GM12873 (cell line): ENCODE measurements around the gene ZBTB7B.

Experiments
- TF ChIP-seq, protein P1 (sequence below): IDR thresholded peaks from 2 replicates; pipeline ENCODE4 v1.5.1; 2012; ENCODE audit warnings: low read depth, mild to moderate bottlenecking, moderate library complexity, low read length, control low read depth; ENCODE audit not compliant: insufficient read depth; ENCODE audit errors: missing control alignments

Gene ZBTB7B

DNA sequence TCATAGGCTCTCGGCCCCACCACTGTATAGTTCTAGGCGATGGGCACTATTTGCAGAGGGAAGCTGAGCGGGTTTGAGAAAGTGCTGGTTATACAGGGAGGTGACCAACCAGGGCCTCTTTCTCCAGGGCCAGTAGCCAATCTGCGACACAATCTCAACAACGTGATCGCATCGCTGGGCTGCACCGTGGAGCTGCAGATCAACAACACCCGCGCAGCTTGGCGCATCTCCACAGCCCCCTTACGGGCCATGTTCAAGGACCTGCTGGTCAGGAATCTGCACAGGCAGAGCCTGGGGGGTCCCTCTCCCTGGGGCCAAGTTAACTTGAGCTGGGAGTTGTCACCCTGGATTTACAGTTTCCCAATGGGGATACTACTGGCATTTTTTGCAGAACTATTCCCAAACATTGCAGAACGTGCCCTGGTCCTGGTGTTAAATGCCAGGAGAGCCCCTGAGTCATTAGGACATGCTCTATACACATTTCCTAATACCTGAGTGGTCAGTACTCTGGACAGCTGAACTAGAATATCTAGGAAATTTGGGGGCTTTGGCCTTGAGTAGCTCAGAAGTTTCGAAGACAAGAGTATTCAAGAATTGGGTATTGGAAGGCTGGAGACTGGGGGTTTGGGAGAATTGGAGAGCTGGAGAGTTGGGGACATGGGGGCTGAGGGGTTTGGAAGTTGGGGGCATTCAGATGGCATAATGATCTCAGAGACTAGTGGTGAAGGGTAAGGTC, 37.9 kb downstream of the ZBTB7B start:
- TF ChIP-seq, protein P1, sequence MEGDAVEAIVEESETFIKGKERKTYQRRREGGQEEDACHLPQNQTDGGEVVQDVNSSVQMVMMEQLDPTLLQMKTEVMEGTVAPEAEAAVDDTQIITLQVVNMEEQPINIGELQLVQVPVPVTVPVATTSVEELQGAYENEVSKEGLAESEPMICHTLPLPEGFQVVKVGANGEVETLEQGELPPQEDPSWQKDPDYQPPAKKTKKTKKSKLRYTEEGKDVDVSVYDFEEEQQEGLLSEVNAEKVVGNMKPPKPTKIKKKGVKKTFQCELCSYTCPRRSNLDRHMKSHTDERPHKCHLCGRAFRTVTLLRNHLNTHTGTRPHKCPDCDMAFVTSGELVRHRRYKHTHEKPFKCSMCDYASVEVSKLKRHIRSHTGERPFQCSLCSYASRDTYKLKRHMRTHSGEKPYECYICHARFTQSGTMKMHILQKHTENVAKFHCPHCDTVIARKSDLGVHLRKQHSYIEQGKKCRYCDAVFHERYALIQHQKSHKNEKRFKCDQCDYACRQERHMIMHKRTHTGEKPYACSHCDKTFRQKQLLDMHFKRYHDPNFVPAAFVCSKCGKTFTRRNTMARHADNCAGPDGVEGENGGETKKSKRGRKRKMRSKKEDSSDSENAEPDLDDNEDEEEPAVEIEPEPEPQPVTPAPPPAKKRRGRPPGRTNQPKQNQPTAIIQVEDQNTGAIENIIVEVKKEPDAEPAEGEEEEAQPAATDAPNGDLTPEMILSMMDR: no peak

DNA sequence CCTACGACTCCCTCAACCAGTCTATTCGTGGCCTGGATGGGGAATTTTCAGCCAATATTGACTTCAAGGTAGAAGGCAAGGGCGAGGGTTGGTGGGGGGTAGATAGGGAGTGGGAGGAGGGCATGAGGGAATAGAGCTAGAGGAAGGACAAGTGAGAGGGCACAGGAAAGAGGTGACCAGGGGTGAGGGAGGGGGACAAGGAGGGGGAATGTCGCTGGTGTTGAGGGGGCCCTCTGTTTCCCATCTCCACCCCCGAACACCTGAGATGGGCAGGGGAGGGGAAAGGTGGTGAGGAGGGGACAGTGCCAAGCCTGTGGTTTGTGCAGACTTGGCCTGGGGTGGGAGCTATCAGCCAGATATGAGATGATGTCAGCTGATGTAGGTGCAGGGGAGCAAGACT, 40.2 kb downstream of the ZBTB7B start:
- TF ChIP-seq, protein P1: no peak

DNA sequence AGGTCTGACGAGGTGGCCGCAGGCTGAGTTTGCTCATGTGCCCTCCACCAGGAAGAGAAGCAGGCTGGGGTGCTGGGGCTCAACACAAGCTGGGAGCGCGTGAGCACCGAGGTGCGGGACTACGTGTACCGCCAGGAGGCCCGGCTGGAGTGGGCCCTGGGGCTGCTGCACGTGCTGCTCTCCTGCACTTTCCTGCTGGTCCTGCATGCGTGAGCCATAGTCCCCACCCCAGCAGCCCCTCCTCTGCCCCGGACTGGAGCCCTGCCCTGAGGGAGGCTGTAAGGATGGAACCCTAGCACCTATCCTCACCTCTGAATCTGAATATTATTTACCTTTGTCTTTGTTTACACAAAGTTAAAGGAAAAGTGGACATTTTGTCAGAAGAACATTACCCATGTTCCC, 40.7 kb downstream of the ZBTB7B start:
- TF ChIP-seq, protein P1: no peak

- TF ChIP-seq, protein P1: no peak
Observed at GRCh38 chr1:155043793-155044192, 41.2 kb downstream of the ZBTB7B start.

DNA sequence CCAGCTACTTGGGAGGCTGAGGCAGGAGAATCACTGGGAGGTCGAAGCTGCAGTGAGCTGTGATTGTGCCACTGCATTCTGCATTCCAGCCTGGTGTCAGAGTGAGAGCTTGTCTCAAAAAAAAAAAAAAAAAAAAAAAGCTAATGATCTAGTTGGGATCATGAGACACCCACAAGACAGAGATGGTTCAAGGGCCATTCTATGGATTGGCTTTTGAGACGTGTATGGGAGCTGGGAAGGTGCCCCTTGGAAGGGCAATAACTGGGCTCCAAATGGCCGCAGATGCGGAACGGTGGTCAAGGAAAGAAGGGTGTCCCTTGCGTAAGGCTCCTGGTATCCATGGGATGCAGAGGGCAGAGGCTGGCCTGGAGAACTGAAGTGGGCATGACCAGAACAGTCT, 41.8 kb downstream of the ZBTB7B start:
- TF ChIP-seq, protein P1: no peak

DNA sequence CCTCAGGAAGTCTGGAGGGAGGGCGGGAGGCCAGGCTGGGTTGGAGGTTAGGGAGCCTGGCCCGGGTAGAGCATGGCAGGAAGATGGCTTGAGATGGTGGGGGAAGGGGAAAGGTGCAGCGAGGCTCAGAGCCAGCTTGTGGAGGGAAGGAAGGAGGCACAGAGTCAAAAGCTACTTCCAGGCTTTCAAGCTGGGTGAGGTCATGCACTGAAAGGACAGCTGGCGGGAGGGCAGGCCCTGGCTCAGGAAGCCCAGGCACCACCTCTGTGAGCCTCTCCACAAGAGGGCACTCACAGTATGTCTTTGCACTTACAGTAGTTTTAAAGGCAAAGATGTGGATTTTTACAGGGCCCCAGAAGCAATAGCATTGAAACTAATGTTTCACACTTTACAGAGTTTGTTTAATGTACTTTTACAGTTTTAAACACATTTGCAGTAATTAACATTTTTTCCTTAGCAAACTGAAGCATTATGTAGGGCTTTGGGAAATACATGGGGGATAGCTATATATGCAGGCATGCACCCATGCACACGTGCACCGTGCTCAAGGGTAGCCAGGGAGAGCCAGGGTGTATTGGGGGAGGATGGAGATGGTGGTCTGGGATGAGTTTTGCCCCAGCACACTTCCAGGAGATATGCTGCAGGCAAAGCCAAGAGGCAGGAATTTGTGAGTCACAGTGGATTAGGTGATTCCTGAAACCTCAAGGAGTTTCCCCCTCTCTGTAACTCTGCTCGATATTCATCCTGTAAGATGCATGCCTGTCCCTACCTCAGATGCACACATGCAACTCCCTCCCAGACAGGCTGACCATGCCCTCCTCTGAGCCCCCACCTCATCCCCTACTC, 42.4 kb downstream of the ZBTB7B start:
- TF ChIP-seq, protein P1: peak; percentile 77
